HG03439 (cell line): ENCODE data around the gene MEX3A.
A peak's percentile ranks its signal among the peaks of the same experiment; 100 is the strongest.
"Not testable (repeated sequence)": the region's sequence is repeated elsewhere in the genome, so short reads cannot be mapped to it uniquely, and the experiment has no call there.

Experiments
- ATAC-seq: cut with Tn5 transposase; IDR thresholded peaks from one replicate; pipeline ENCODE4 v1.9.1; 2021; ENCODE audit warnings: mild to moderate bottlenecking, moderate library complexity; ENCODE audit not compliant: unreplicated experiment

MEX3A gene

GRCh38 chr1:156062189-156062588 is 20.1 kb downstream of the MEX3A start:
- ATAC-seq, result no peak

- ATAC-seq, result no peak
Observed at GRCh38 chr1:156060937-156061636, 21.2 kb downstream of the MEX3A start, which contains the start of gene RAB25. RAB25 (plus strand) TSS chr1:156061160; CDS start chr1:156061401, 241 bp downstream.

- ATAC-seq, result no peak
Observed at GRCh38 chr1:156056326-156056849, 25.9 kb downstream of the MEX3A start.

GRCh38 chr1:156055281-156056048 is 26.8 kb downstream of the MEX3A start:
- ATAC-seq, result no peak

- peak; percentile 74 for ATAC-seq
Observed at GRCh38 chr1:156054500-156055280, 27.6 kb downstream of the MEX3A start, which contains the start of gene LAMTOR2. LAMTOR2 (plus strand) TSS chr1:156054782; CDS start chr1:156054890, 108 bp downstream.

GRCh38 chr1:156053768-156054499 is 28.3 kb downstream of the MEX3A start, which contains the start of gene UBQLN4:
UBQLN4 (minus strand) TSS chr1:156053798; CDS start chr1:156053701, 97 bp downstream.
- ATAC-seq, result peak; percentile 35

- ATAC-seq, result no peak
Observed at GRCh38 chr1:156052862-156053767, 29.1 kb downstream of the MEX3A start.

- ATAC-seq, result no peak
Observed at GRCh38 chr1:156051011-156051725, 31.1 kb downstream of the MEX3A start.

GRCh38 chr1:156050376-156050775 is 31.9 kb downstream of the MEX3A start:
- no peak for ATAC-seq

GRCh38 chr1:156048663-156049258 is 33.5 kb downstream of the MEX3A start:
- no peak for ATAC-seq

- no peak for ATAC-seq
Observed at GRCh38 chr1:156045076-156045475, 37.2 kb downstream of the MEX3A start.

GRCh38 chr1:156042828-156043227 is 39.4 kb downstream of the MEX3A start:
- ATAC-seq, result no peak

GRCh38 chr1:156034991-156035390 is 47.3 kb downstream of the MEX3A start:
- not testable (repeated sequence) for ATAC-seq

GRCh38 chr1:156033011-156033410 is 49.3 kb downstream of the MEX3A start:
- ATAC-seq, result no peak

- ATAC-seq, result no peak
Observed at GRCh38 chr1:156026588-156026987, 55.7 kb downstream of the MEX3A start.

- no peak for ATAC-seq
Observed at GRCh38 chr1:156025876-156026275, 56.4 kb downstream of the MEX3A start.

- ATAC-seq, result no peak
Observed at GRCh38 chr1:156024801-156025200, 57.5 kb downstream of the MEX3A start.
